HepG2 (cell line): ENCODE measurements around the gene CACNA1D. TPM values are rescaled to one million over a fixed set of nuclear protein-coding genes. Genes with fewer than 3 reads are reported as not detected.
A peak's percentile ranks its signal among the peaks of the same experiment; 100 is the strongest.

Source experiments
- ATAC-seq: fragments of 200-7000 bp; cut with Tn5 transposase; 3 replicates; pipeline ENCODE4 v1.9.1; 2020; ENCODE audit warnings: mild to moderate bottlenecking, moderate library complexity
- BruUV-seq: library from RNA; stranded (reverse); fragments of 400-500 nt; replicated peaks from 2 replicates; lab custom pipeline; 2021; lab: Mats Ljungman, UMichigan
- CTCF ChIA-PET: fragments of 300-600 bp; formaldehyde crosslinking; extraction: SDS; loops from one replicate; lab custom pipeline; 2021; ENCODE audit warnings: low total read pairs, inconsistent platforms, low intra/inter-chr PET ratio; lab: Yijun Ruan, JAX
- POLR2A ChIA-PET: fragments of 350-600 bp; sonication (Branson Sonifier 250); formaldehyde crosslinking; loops from one replicate; lab custom pipeline; 2020; ENCODE audit warnings: antibody characterized with exemption, inconsistent platforms; lab: Yijun Ruan, JAX
- DNase-seq: peaks from one replicate; pipeline ENCODE4 v3.0.0-alpha.2; 2015; ENCODE audit warnings: low spot score
- FAIRE-seq: peaks from 3 replicates; lab custom pipeline; 2011; peaks lifted over from hg19 to GRCh38; lab: Jason Lieb, UNC
- H2AFZ ChIP-seq: one replicate; pipeline ENCODE4 v1.6.1; 2011; ENCODE audit warnings: low read length, inconsistent platforms
- H3K27ac ChIP-seq: fragments of 300-600 bp; 3 replicates; pipeline ENCODE4 v1.8.0; 2011; ENCODE audit warnings: mixed run types, mild to moderate bottlenecking, mixed read lengths, low read length, inconsistent platforms; ENCODE audit not compliant: insufficient read depth; ENCODE audit errors: extremely low read length
- H3K27me3 ChIP-seq, 2 experiments: fragments of 200-600 bp in 1 of 2; 2 replicates in 1 of 2; 3 replicates in 1 of 2; pipeline versions ENCODE4 v1.6.0 to v1.8.0; 2011; ENCODE audit warnings: low read length in 2 of 2, mild to moderate bottlenecking in 2 of 2, moderate library complexity in 2 of 2, inconsistent platforms in 1 of 2; ENCODE audit not compliant: insufficient read depth in 2 of 2, control insufficient read depth in 1 of 2
- H3K36me3 ChIP-seq, 2 experiments: fragments of 200-600 bp in 1 of 2; replicated peaks in 1 of 2; 2 replicates in 1 of 2; 3 replicates in 1 of 2; pipeline versions ENCODE4 v1.5.1 to v1.8.0; 2011; ENCODE audit warnings: low read length in 2 of 2, inconsistent platforms in 1 of 2; ENCODE audit not compliant: insufficient read depth in 2 of 2, control insufficient read depth in 1 of 2
- H3K4me1 ChIP-seq: 2 replicates; pipeline ENCODE4 v1.5.1; 2012; ENCODE audit warnings: low read length, inconsistent platforms; ENCODE audit not compliant: insufficient read depth
- H3K4me2 ChIP-seq: 2 replicates; pipeline ENCODE4 v1.6.0; 2011; ENCODE audit warnings: low read depth, low read length, inconsistent platforms
- H3K4me3 ChIP-seq, 3 experiments: fragments of 200-600 bp in 1 of 3; sonication (generic), shearing (Covaris generic) in 1 of 3; replicated peaks in 1 of 3; 2 replicates each; pipeline ENCODE4 v1.5.1; 2011 to 2016; ENCODE audit warnings: low read length in 3 of 3, inconsistent platforms in 2 of 3, low read depth in 2 of 3, mild to moderate bottlenecking in 2 of 3, control low read depth in 1 of 3, mixed read lengths in 1 of 3; ENCODE audit not compliant: insufficient read depth in 1 of 3
- H3K79me2 ChIP-seq: one replicate; pipeline ENCODE4 v1.6.1; 2011; ENCODE audit warnings: low read length, inconsistent platforms; ENCODE audit not compliant: insufficient read depth
- H3K9ac ChIP-seq: 2 replicates; pipeline ENCODE4 v1.6.0; 2011; ENCODE audit warnings: mild to moderate bottlenecking, low read depth, low read length, inconsistent platforms; ENCODE audit not compliant: insufficient read depth
- H3K9me3 ChIP-seq: 2 replicates; pipeline ENCODE4 v1.5.1; 2012; ENCODE audit warnings: mild to moderate bottlenecking, low read length
- H4K20me1 ChIP-seq: 2 replicates; pipeline ENCODE4 v1.6.0; 2011; ENCODE audit warnings: inconsistent platforms, mild to moderate bottlenecking, low read length, moderate library complexity; ENCODE audit not compliant: insufficient read depth
- CEBPB ChIP-seq: IDR thresholded peaks from 2 replicates; pipeline ENCODE4 v1.6.1; 2011; ENCODE audit warnings: low read depth, low read length, improper control_type of control experiment, borderline replicate concordance
- IRX3 ChIP-seq: sonication (generic); formaldehyde crosslinking; IDR thresholded peaks from 2 replicates; pipeline ENCODE4 v1.8.1; 2023; ENCODE audit warnings: mild to moderate bottlenecking, low read depth, missing genetic modification reagents, borderline replicate concordance
- MAFF ChIP-seq: IDR thresholded peaks from 2 replicates; pipeline ENCODE4 v1.6.1; 2011; ENCODE audit warnings: low read depth, low read length, improper control_type of control experiment
- MAFK ChIP-seq, 2 experiments: IDR thresholded peaks in 1 of 2; conservative IDR thresholded peaks in 1 of 2; 2 replicates each; pipeline ENCODE4 v1.6.1; 2011; ENCODE audit warnings: improper control_type of control experiment in 2 of 2, low read length in 2 of 2
- NBN ChIP-seq: fragments of 450-650 bp; conservative IDR thresholded peaks from 2 replicates; pipeline ENCODE4 v1.6.1; 2017
- PBX3 ChIP-seq: sonication (generic); formaldehyde crosslinking; IDR thresholded peaks from 2 replicates; pipeline ENCODE4 v1.8.1; 2023; ENCODE audit warnings: missing genetic modification reagents, inconsistent platforms, borderline replicate concordance
- ZC3H13 ChIP-seq: sonication (generic); formaldehyde crosslinking; IDR thresholded peaks from 2 replicates; pipeline ENCODE4 v1.8.1; 2023; ENCODE audit warnings: mild to moderate bottlenecking, missing genetic modification reagents, moderate library complexity
- ZNF639 ChIP-seq: conservative IDR thresholded peaks from 2 replicates; pipeline ENCODE4 v1.6.1; 2018; ENCODE audit warnings: missing genetic modification reagents
- ZNF878 ChIP-seq: sonication (generic); formaldehyde crosslinking; IDR thresholded peaks from 2 replicates; pipeline ENCODE4 v1.8.1; 2023; ENCODE audit warnings: mild to moderate bottlenecking, missing genetic modification reagents, moderate library complexity
- WGBS: methylation state at CpG from one replicate; pipeline ENCODE4 v1.1.6; 2017; ENCODE audit warnings: low lambda C conversion rate; 5-methylcytosine and 5-hydroxymethylcytosine counted together
- in situ Hi-C: cut with HindIII; loops from 2 replicates; pipeline ENCODE4 v1.10.0; 2017; ENCODE audit warnings: low pct_unique_long_range_greater_than_20kb; ENCODE audit not compliant: extremely low pct_ligation_motif_present
- intact Hi-C: fragments of 100-400 bp; cut with micrococcal nuclease; formaldehyde crosslinking; loops from one replicate; pipeline ENCODE4 v1.10.0; 2022; ENCODE audit not compliant: unreplicated experiment
- polyA plus RNA-seq, 8 experiments: library from polyadenylated mRNA; depleted of rRNA in 3 of 8; stranded (reverse) in 7 of 8; unstranded in 1 of 8; fragments of >200 nt; fragmentation: Illumina TruSeq in 4 of 8; extraction: Trizol in 4 of 8; gene quantifications; 2 replicates each; pipeline versions ENCODE4 v1.2.1 to v1.2.3, GENCODE V29; 2011 to 2016; ENCODE audit warnings: low read depth in 4 of 8, missing spikeins in 1 of 8, mixed read lengths in 1 of 8; ENCODE audit not compliant: insufficient read depth in 1 of 8
- total RNA-seq, 5 experiments: library from RNA; depleted of rRNA; stranded (reverse); fragments of >200 nt; fragmentation: Illumina TruSeq; extraction: Trizol; gene quantifications; 2 replicates each; pipeline ENCODE4 v1.2.3, GENCODE V29; 2016; ENCODE audit warnings: low read depth in 1 of 5

Gene CACNA1D
- total and polyA plus RNA-seq, 2 of the 13 experiments (the other 11 are each of a cell fraction or from before 2014, with no cell fraction given), result 0.26 to 0.38 TPM

- no peak for TF ChIP-seq PBX3 (CRISPR knock-in tag)
- no peak for TF ChIP-seq IRX3 (CRISPR knock-in tag)
- TF ChIP-seq NBN, result no peak
- peak; percentile 93 for TF ChIP-seq MAFK (conservative IDR thresholded peaks at IDR 0.05 in 1 of 2, IDR thresholded peaks at IDR 0.05 in 1 of 2; ENCODE audit: low read length in 2 of 2)
- TF ChIP-seq MAFF, result peak; percentile 88
- no peak for TF ChIP-seq ZC3H13 (CRISPR knock-in tag)
- no peak for TF ChIP-seq ZNF639 (CRISPR knock-in tag)
Observed at GRCh38 chr3:53516339-53516738, 21.9 kb downstream of the CACNA1D start (continued).

GRCh38 chr3:53518495-53518981 lies 24.1 kb downstream of the CACNA1D start:
- TF ChIP-seq ZNF878 (CRISPR knock-in tag), result no peak
- TF ChIP-seq CEBPB, result peak; percentile 67; the same call in 1 of the 2 replicates
- ATAC-seq, result no peak
- Histone ChIP-seq H4K20me1 (no peaks in the 10 kb centered on the region), H3K79me2 (no peaks in the 10 kb centered on the region), H3K4me3 (no peak overlapping the region), H3K9ac (no peak overlapping the region), H3K4me1 (no peaks in the 10 kb centered on the region), H3K27ac (no peak overlapping the region), H3K27me3 (no peaks in the 10 kb centered on the region), H3K36me3 (no peaks in the 10 kb centered on the region), H2AFZ (no peak overlapping the region), H3K4me2 (no peak overlapping the region), H3K9me3 (no peaks in the 10 kb centered on the region)
- FAIRE-seq, result no peak
- ChIA-PET POLR2A (no interaction called here), CTCF (no interaction called here)
- BruUV-seq, result no TSS peak
- DNase-seq, result no peak
- 54% methylated on average over 6 of the region's 6 CpGs for WGBS
- in situ Hi-C loops (no loop called here), intact Hi-C loops (no loop called here)
